K562 (cell line): Measurements from ENCODE around the gene ATF6B. TPM values are rescaled to one million over a fixed set of nuclear protein-coding genes. Genes with fewer than 3 reads are reported as not detected.
"Not testable (repeated sequence)": the region's sequence is repeated elsewhere in the genome, so short reads cannot be mapped to it uniquely, and the experiment has no call there.

Source experiments
- ATAC-seq: fragments of 200-7000 bp; cut with Tn5 transposase; 3 replicates; pipeline ENCODE4 v1.9.1; 2020; ENCODE audit warnings: moderate library complexity
- BruUV-seq: library from RNA; stranded (reverse); fragments of 400-500 nt; replicated peaks from 2 replicates; lab custom pipeline; 2021; lab: Mats Ljungman, UMichigan
- CTCF ChIA-PET: fragments of 300-600 bp; formaldehyde crosslinking; extraction: SDS; loops from one replicate; lab custom pipeline; 2021; ENCODE audit warnings: low intra/inter-chr PET ratio; lab: Yijun Ruan, JAX
- POLR2A ChIA-PET: fragments of 300-600, 350-650 bp; sonication (Branson Sonifier 250); formaldehyde crosslinking; extraction: SDS; loops from one replicate; lab custom pipeline; 2021; ENCODE audit warnings: antibody characterized with exemption, inconsistent platforms; lab: Yijun Ruan, JAX
- DNase-seq, 4 experiments: peaks; one replicate each; pipeline versions ENCODE4 v3.0.0 to v3.0.0-alpha.2; 2011 to 2018; ENCODE audit warnings: low spot score in 3 of 4, mixed read lengths in 3 of 4; ENCODE audit errors: extremely low read depth in 1 of 4
- FAIRE-seq: peaks from 2 replicates; lab custom pipeline; 2011; peaks lifted over from hg19 to GRCh38; lab: Jason Lieb, UNC
- H2AFZ ChIP-seq: 2 replicates; pipeline ENCODE4 v1.6.0; 2011; ENCODE audit warnings: low read depth, low read length, control low read depth, inconsistent platforms
- H3K27ac ChIP-seq: fragments of 200-600 bp; 3 replicates; pipeline ENCODE4 v1.8.0; 2011; ENCODE audit warnings: low read depth, mild to moderate bottlenecking, control low read depth, inconsistent platforms, low read length, moderate library complexity, mixed read lengths; ENCODE audit errors: extremely low read depth
- H3K27me3 ChIP-seq, 2 experiments: fragments of 300-600 bp in 1 of 2; 2 replicates in 1 of 2; 3 replicates in 1 of 2; pipeline versions ENCODE4 v1.6.0 to v1.8.0; 2011; ENCODE audit warnings: inconsistent platforms in 2 of 2, low read length in 2 of 2, mild to moderate bottlenecking in 1 of 2, mixed read lengths in 1 of 2, moderate library complexity in 1 of 2; ENCODE audit not compliant: control insufficient read depth in 2 of 2, insufficient read depth in 2 of 2
- H3K36me3 ChIP-seq: fragments of 300-600 bp; 3 replicates; pipeline ENCODE4 v1.8.0; 2011; ENCODE audit warnings: mild to moderate bottlenecking, low read length, inconsistent platforms; ENCODE audit not compliant: control insufficient read depth, insufficient read depth
- H3K4me1 ChIP-seq, 2 experiments: fragments of 200-600 bp in 1 of 2; replicated peaks in 1 of 2; 2 replicates in 1 of 2; 3 replicates in 1 of 2; pipeline versions ENCODE4 v1.5.1 to v1.8.0; 2011; ENCODE audit warnings: inconsistent platforms in 2 of 2, low read length in 2 of 2, mild to moderate bottlenecking in 1 of 2, mixed read lengths in 1 of 2, moderate library complexity in 1 of 2; ENCODE audit not compliant: control insufficient read depth in 2 of 2, insufficient read depth in 2 of 2
- H3K4me2 ChIP-seq: 2 replicates; pipeline ENCODE4 v1.6.1; 2011; ENCODE audit warnings: low read length, control low read depth, inconsistent platforms, mixed read lengths; ENCODE audit not compliant: insufficient read depth
- H3K4me3 ChIP-seq: fragments of 200-600 bp; sonication (generic), shearing (Covaris generic); 2 replicates; pipeline ENCODE4 v1.5.1; 2016; ENCODE audit warnings: control low read depth, inconsistent platforms
- H3K79me2 ChIP-seq: fragments of 200-600 bp; 3 replicates; pipeline ENCODE4 v1.8.0; 2011; ENCODE audit warnings: low read length, inconsistent platforms; ENCODE audit not compliant: control insufficient read depth, insufficient read depth
- H3K9ac ChIP-seq, 2 experiments: 2 replicates each; pipeline versions ENCODE4 v1.6.0 to v1.6.1; 2011; ENCODE audit warnings: low read depth in 2 of 2, low read length in 2 of 2, control low read depth in 1 of 2, inconsistent platforms in 1 of 2, mild to moderate bottlenecking in 1 of 2, mixed read lengths in 1 of 2; ENCODE audit not compliant: insufficient read depth in 1 of 2
- H3K9me1 ChIP-seq: one replicate; pipeline ENCODE4 v1.6.0; 2011; ENCODE audit warnings: inconsistent platforms, mild to moderate bottlenecking, low read length, moderate library complexity; ENCODE audit not compliant: control insufficient read depth, insufficient read depth
- H3K9me3 ChIP-seq: replicated peaks from 2 replicates; pipeline ENCODE4 v1.5.1; 2011; ENCODE audit warnings: low read depth, low read length, inconsistent platforms; ENCODE audit not compliant: control insufficient read depth, insufficient read depth
- H4K20me1 ChIP-seq: replicated peaks from 2 replicates; pipeline ENCODE4 v1.6.1; 2011; ENCODE audit warnings: low read length, inconsistent platforms, mixed read lengths; ENCODE audit not compliant: control insufficient read depth, insufficient read depth
- CBX2 ChIP-seq: fragments of 200-600 bp; sonication (generic); IDR thresholded peaks from one replicate; pipeline ENCODE4 v1.6.1; 2012; ENCODE audit warnings: mild to moderate bottlenecking, low read length, inconsistent platforms; ENCODE audit not compliant: insufficient read depth, poor library complexity, severe bottlenecking
- ZNF431 ChIP-seq: sonication (generic); formaldehyde crosslinking; IDR thresholded peaks from 2 replicates; pipeline ENCODE4 v1.8.0; 2022; ENCODE audit warnings: mild to moderate bottlenecking, missing genetic modification reagents
- WGBS: fragments of 100-300 bp; shearing (Covaris generic); methylation state at CpG from one replicate; pipeline ENCODE4 v1.1.6; 2016; ENCODE audit warnings: low coverage, mixed read lengths; ENCODE audit not compliant: insufficient coverage; ENCODE audit errors: missing lambda C conversion rate; 5-methylcytosine and 5-hydroxymethylcytosine counted together
- in situ Hi-C: fragments of 300-500 bp; cut with MboI; formaldehyde crosslinking; loops from 4 replicates; pipeline ENCODE4 v1.15.0; 2018; ENCODE audit warnings: inconsistent platforms, mixed read lengths
- intact Hi-C: fragments of 100-400 bp; cut with micrococcal nuclease; formaldehyde crosslinking; loops from 2 replicates; pipeline ENCODE4 v1.14.2; 2022
- polyA plus RNA-seq, 8 experiments: library from polyadenylated mRNA; depleted of rRNA in 4 of 8; stranded (reverse) in 5 of 8; unstranded in 3 of 8; fragments of >200 nt; fragmentation: Nextera tagmentation in 2 of 8; fragmentation: Illumina TruSeq in 1 of 8; extraction: Ambion mirVana in 2 of 8; extraction: Trizol in 1 of 8; gene quantifications; 2 replicates each; pipeline versions ENCODE4 v1.2.1 to v1.2.3, GENCODE V29; 2011 to 2014; ENCODE audit warnings: inconsistent platforms in 1 of 8, missing spikeins in 1 of 8
- total RNA-seq, 7 experiments: library from RNA; depleted of rRNA in 6 of 7; stranded (reverse); fragments of >200 nt in 6 of 7; fragmentation: Illumina TruSeq in 2 of 7; extraction: Trizol in 2 of 7; gene quantifications; 2 replicates each; pipeline versions ENCODE4 v1.2.1 to v1.2.3, GENCODE V29; 2011 to 2021; ENCODE audit warnings: low replicate concordance in 1 of 7
- TF ChIP-seq, protein P1 (sequence below): fragments of 450-650 bp; IDR thresholded peaks from 2 replicates; pipeline ENCODE4 v1.6.1; 2016; ENCODE audit warnings: low read depth, mild to moderate bottlenecking, moderate library complexity

The ATF6B gene
- total and polyA plus RNA-seq, 9 of the 15 experiments (the other 6 are each of a cell fraction or from before 2014, with no cell fraction given): 20.7 to 131 (median 31.7) TPM

DNA sequence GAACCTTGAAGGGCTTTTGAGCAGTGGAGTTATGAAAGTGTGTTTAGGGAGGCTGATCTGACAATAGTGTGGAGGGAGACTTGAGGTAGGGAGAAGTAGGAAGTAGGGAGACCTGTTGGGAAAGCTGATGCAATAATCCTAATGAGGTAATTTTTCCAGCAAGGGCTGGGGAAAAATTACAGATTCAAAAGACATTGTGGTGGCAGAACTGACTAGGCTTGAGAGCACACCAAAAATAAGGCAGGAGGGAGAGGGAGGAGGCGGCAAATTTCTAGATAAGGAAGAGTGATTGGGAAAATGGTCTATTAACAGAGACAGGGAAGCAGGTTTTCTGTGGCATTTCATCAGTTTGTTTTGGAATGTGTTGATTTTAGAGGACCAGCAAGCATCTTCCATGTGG lies 18.2 kb upstream of the ATF6B start (continued):
- TF ChIP-seq, protein P1, sequence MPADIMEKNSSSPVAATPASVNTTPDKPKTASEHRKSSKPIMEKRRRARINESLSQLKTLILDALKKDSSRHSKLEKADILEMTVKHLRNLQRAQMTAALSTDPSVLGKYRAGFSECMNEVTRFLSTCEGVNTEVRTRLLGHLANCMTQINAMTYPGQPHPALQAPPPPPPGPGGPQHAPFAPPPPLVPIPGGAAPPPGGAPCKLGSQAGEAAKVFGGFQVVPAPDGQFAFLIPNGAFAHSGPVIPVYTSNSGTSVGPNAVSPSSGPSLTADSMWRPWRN: no peak
- TF ChIP-seq CBX2: no peak
- no peak for TF ChIP-seq ZNF431 (CRISPR knock-in tag)

DNA sequence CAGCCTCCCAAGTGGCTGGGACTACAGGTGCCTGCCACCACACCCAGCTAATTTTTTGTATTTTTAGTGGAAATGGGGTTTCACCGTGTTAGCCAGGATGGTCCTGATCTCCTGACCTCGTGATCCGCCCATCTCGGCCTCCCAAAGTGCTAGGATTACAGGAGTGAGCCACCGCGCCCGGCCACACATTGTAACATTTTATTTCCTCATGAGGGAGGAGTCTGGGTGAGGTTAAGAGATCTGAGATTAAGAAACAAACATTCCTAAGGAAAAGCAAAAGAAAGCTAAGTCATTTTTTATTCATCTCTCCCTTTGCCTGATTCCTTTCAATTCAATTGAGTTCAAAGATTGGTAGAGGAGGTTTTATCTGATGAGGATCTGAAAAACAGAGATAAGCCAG lies 16.2 kb upstream of the ATF6B start:
- H3K27me3 ChIP-seq, ATAC-seq, CTCF ChIA-PET, H4K20me1 ChIP-seq, H3K9ac ChIP-seq, H3K79me2 ChIP-seq, FAIRE-seq, BruUV-seq, in situ Hi-C loops, H2AFZ ChIP-seq, intact Hi-C loops, DNase-seq, H3K9me1 ChIP-seq, H3K27ac ChIP-seq, H3K4me2 ChIP-seq, H3K36me3 ChIP-seq, H3K4me3 ChIP-seq, H3K9me3 ChIP-seq: not testable (repeated sequence)
- POLR2A ChIA-PET: interaction anchor here (0.7 to 4.2 kb wide), 4 partner anchors 9 to 32 kb away, joined by 3 to 13 read pairs (median 6); partner anchors contain the start of gene EGFL8
- H3K4me1 ChIP-seq: peaks cover 11 to 18% of the 10 kb centered on the region in 2 experiments
- WGBS: 19% methylated on average over 7 of the region's 7 CpGs
